ENCODE measurements around the gene TP53I13.

Gene TP53I13

GRCh38 chr17:29582254-29582765, 13.8 kb downstream of the TP53I13 start:
- DNase-seq = no peak

- no peak for DNase-seq
Measured at GRCh38 chr17:29582772-29583171, 14.3 kb downstream of the TP53I13 start.

GRCh38 chr17:29583324-29584248, 15.1 kb downstream of the TP53I13 start:
- no peak for DNase-seq

- no peak for DNase-seq
Measured at GRCh38 chr17:29584452-29585079, 16.1 kb downstream of the TP53I13 start.

GRCh38 chr17:29585080-29585751, 16.7 kb downstream of the TP53I13 start:
- no peak for DNase-seq

GRCh38 chr17:29586676-29587469, 18.4 kb downstream of the TP53I13 start:
- no peak for DNase-seq

- DNase-seq = no peak
Measured at GRCh38 chr17:29587591-29587990, 19.1 kb downstream of the TP53I13 start.

- no peak for DNase-seq
Measured at GRCh38 chr17:29588017-29588561, 19.6 kb downstream of the TP53I13 start.

- DNase-seq = peak; percentile 66
Measured at GRCh38 chr17:29588562-29589411, 20.3 kb downstream of the TP53I13 start.

- peak; percentile 95 for DNase-seq
Measured at GRCh38 chr17:29589524-29590410, 21.3 kb downstream of the TP53I13 start, which contains the start of gene GIT1. GIT1 (minus strand) TSS chr17:29589648; CDS start chr17:29589378, 270 bp downstream.

- no peak for DNase-seq
Measured at GRCh38 chr17:29590411-29591145, 22.1 kb downstream of the TP53I13 start.

- no peak for DNase-seq
Measured at GRCh38 chr17:29591146-29591736, 22.7 kb downstream of the TP53I13 start.

GRCh38 chr17:29591737-29592608, 23.5 kb downstream of the TP53I13 start:
- DNase-seq = peak; percentile 96

GRCh38 chr17:29592850-29593551, 24.5 kb downstream of the TP53I13 start, which contains the start of gene ANKRD13B:
ANKRD13B (plus strand) TSS chr17:29593132; CDS start chr17:29593622, 490 bp downstream.
- DNase-seq = peak; percentile 35

- peak; percentile 52 for DNase-seq
Measured at GRCh38 chr17:29593591-29594518, 25.4 kb downstream of the TP53I13 start.

All from OCI-M1 (cell line).